HL-60 (cell line): Measurements from ENCODE around the gene PRG3.

Experiments used
- DNase-seq, 2 experiments: peaks; one replicate each; pipeline ENCODE4 v3.0.0-alpha.2; 2010 to 2020; ENCODE audit warnings: low read depth in 1 of 2, low spot score in 1 of 2
- H3K27ac ChIP-seq: fragments of 250-450 bp; sonication (Bioruptor Pico); replicated peaks from 2 replicates; pipeline ENCODE4 v1.5.1; 2020; ENCODE audit warnings: mild to moderate bottlenecking, moderate library complexity
- H3K27me3 ChIP-seq: fragments of 250-450 bp; sonication (Bioruptor Pico); 2 replicates; pipeline ENCODE4 v1.5.1; 2021; ENCODE audit warnings: mild to moderate bottlenecking, moderate library complexity; ENCODE audit not compliant: insufficient read depth, poor library complexity, severe bottlenecking
- H3K4me3 ChIP-seq: replicated peaks from 2 replicates; pipeline ENCODE4 v1.5.1; 2011; ENCODE audit warnings: mild to moderate bottlenecking, control low read depth, low read length; ENCODE audit not compliant: insufficient read depth
- CTCF ChIP-seq: IDR thresholded peaks from one replicate; pipeline ENCODE4 v1.5.1; 2011; ENCODE audit warnings: low read length, control low read depth, inconsistent platforms; ENCODE audit not compliant: insufficient read depth
- GABPA ChIP-seq: IDR thresholded peaks from 2 replicates; pipeline ENCODE4 v1.6.1; 2012; ENCODE audit warnings: low read depth
- POLR2AphosphoS5 ChIP-seq: IDR thresholded peaks from 2 replicates; pipeline ENCODE4 v1.6.1; 2012; ENCODE audit warnings: low read depth
- REST ChIP-seq: IDR thresholded peaks from 2 replicates; pipeline ENCODE4 v1.6.1; 2012; ENCODE audit warnings: low read depth; ENCODE audit not compliant: insufficient replicate concordance
- SPI1 ChIP-seq: IDR thresholded peaks from 2 replicates; pipeline ENCODE4 v1.6.1; 2012; ENCODE audit warnings: low read depth, mild to moderate bottlenecking, borderline replicate concordance

Gene PRG3

GRCh38 chr11:57348636-57349313 lies 32.2 kb downstream of the PRG3 start:
- H3K27ac ChIP-seq: no peak overlapping the region
- DNase-seq: no peak
- H3K4me3 ChIP-seq: no peak overlapping the region
- TF ChIP-seq CTCF (no peak), GABPA (no peak), REST (no peak), SPI1 (no peak), POLR2AphosphoS5 (no peak)
- no peaks in the 10 kb centered on the region for H3K27me3 ChIP-seq

- TF ChIP-seq REST: no peak
- TF ChIP-seq POLR2AphosphoS5: no peak
- TF ChIP-seq CTCF: no peak
- no peak for TF ChIP-seq GABPA
- TF ChIP-seq SPI1: no peak
- no peaks in the 10 kb centered on the region for H3K27me3 ChIP-seq
- no peak overlapping the region for H3K4me3 ChIP-seq
- no peak for DNase-seq
- no peak overlapping the region for H3K27ac ChIP-seq
Observed at GRCh38 chr11:57348052-57348451, 32.9 kb downstream of the PRG3 start.

- no peak for DNase-seq
- no peak for TF ChIP-seq REST
- no peak for TF ChIP-seq CTCF
- no peak overlapping the region for H3K27ac ChIP-seq
- no peak overlapping the region for H3K4me3 ChIP-seq
- H3K27me3 ChIP-seq: no peaks in the 10 kb centered on the region
Observed at GRCh38 chr11:57347336-57347735, 33.6 kb downstream of the PRG3 start.
